GM18526 (cell line): ENCODE data around the gene PNPLA2.

Experiments
- POLR2A ChIP-seq: IDR thresholded peaks from 3 replicates; pipeline ENCODE4 v1.6.1; 2011; ENCODE audit not compliant: insufficient read length; ENCODE audit errors: extremely low read depth

PNPLA2 gene

DNA sequence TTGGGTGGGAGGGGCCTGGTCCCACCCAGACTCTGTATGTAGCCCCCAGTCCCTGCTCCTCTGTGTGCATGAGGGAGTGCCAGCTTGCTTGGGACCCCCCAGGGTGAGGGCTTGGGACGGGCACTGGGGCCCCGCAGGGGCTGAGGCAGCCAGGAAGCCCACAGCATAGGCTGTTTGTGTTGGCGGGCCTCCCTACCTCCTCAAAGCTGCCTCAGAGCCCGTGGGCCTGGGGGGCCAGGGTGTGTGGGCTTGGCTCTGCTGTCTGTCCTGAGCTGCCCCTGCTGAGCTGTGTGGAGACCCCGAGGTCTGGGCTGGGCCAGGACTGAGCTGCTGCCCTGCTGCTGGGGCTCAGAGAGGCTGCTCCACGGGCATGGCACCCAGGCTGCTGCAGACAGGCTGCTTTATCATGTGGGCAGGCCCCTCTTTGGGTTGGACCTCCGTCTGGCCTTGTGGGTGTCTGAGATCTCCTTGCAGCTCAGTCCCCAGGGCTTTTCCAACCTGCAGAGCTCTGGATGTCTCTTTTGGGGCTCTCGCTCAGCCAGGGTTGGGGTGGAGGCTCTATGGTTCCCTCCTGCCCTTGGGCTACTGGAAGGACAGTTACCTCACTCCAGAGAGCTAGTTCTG lies 27.3 kb downstream of the PNPLA2 start:
- no peak for TF ChIP-seq POLR2A

DNA sequence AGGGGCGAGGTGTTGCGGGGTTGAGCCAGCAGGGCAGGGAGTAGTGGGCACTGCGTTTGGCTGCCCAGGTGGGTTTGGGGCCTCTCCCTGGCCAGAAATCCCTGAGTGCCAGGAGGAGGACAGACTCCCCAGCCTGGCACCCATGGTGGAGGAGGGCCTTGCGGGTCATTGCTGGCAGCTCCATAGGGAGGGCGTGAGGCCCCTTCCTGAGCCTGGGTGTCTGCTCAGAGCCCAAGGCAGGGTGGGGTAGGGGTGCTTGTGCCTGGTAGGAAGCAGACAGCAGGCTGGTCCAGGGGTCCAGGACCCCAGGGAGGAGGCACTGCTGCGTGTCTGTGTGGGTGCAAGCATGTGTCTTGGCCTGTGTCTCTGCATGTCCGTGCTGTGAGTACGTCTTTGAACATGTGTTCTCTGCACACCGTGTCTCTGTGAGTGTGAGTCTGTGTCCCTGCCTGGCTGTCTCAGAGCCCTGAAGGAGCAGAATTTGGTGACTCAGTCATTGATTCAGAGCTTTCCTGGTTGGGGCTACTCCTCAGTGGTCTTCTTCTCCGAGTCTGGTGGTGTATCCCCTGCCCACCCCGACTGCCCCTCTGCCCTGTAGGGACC lies 27.9 kb downstream of the PNPLA2 start:
- no peak for TF ChIP-seq POLR2A

GRCh38 chr11:847876-848275 lies 29.2 kb downstream of the PNPLA2 start:
- TF ChIP-seq POLR2A, result no peak

GRCh38 chr11:848380-848931 lies 29.7 kb downstream of the PNPLA2 start:
- no peak for TF ChIP-seq POLR2A

DNA sequence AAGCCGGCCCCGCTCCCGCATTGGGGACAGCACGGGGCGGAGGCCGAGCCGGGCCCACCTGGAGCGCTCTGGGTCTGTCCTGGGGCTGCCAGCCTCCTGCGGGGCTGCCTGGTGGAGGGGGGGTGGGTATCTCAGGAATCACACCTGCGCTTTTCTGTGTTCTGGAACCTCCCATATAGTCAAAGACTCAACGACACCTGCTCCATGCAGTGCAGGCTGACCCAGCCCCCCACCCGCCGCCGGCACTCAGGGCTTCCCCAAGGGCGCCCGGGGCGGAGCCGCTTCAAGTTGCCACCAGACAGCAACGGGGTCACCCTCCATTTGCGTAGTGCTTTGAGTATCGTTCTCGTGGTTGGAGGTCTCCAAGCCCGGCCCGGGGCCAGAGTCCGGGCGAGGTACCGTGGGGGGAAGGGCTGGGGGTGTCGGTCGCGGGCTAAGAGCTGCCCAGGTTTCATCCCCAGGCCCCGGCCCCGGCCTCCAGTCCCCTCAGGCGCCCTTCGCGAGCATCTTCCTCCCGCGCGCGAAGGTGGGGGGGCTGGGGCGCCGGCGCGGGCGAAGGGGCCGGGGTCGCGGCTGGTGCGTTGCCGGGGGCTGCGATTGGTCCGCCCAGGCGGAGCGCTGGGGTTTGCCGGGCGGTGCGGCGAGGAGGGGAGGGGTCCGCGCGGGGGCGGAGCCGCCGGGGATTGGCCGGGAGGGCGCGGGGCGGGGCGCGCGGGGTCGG lies 30.6 kb downstream of the PNPLA2 start:
- TF ChIP-seq POLR2A, result no peak

DNA sequence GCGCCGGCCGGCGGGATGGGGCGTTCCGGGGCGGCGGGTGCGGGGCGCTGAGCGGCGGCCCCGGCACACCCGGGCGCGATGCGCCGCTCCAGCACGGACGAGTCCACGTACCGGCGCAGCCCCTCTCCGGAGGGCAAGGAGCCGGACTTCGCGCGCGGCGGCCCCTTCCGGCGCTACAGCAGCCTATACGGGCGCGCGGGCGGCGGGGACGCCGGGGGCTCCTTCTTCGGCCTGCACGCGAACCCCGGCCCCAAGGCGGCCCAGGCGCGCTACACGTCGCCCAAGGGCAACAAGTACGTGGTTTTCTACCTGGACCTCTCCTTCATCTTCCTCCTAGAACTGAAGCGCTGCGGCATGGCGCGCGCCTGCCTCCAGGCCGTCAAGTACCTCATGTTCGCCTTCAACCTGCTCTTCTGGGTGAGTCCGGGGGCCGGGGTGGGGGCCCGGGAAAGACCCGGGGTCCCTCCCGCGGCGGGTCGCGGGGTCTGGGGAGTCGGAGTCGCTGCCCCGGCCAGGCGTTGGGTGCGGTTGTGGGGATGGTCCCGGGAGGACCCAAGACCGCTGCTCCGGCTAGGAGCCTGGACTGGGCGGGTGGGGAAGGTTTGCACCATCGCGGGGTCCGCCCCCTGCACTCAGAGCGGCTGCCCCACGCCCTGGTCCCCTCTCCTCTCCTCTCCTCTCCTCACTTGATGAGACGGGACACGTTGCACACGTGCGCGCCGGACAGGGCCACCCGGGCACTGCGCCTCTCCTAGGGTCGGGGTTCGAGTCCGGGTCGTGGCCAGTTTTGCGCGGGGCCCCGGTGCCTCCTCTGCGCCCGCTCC lies 31.4 kb downstream of the PNPLA2 start:
- no peak for TF ChIP-seq POLR2A

- no peak for TF ChIP-seq POLR2A
These were observed 32.4 kb downstream of the PNPLA2 start for GRCh38 chr11:850775-851763.

- TF ChIP-seq POLR2A, result no peak
These were observed 34.0 kb downstream of the PNPLA2 start for GRCh38 chr11:852762-853161.

GRCh38 chr11:853682-854448 lies 35.2 kb downstream of the PNPLA2 start:
- no peak for TF ChIP-seq POLR2A

DNA sequence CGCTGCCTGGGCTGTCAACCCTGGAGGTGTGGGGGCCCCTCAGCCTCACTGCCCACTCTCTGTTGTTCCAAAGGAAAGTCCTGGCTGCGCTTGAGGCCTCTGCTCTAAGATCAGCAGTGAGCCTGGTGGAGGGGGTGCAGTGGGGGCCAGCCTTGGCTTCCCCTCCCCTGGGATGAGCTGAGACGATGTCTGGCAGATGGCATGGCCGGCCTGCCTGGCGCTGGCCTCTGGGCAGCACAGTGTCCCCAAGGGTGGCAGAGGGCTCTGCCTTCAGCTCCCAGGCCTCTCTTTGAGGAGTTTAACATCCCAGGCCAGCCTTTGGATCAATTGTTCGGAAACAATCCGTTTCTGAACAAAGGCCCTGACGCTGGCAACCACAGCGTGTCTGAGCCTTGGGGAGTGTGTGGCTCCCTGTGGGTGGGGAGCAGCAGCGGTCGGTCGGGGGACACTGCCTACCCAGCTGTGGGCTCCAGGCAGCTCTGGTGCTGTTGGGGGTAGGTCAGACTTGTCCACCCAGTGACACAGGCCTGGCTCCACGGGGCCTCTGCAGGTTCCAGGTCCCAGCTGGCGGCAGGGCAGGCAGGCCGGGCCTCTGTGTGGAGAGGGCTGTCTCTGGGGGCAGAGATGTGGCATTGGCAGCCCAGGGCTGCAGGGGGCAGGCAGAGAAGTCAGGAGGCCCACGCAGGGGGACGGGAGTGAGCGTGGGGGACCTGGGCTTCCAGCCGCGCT lies 36.1 kb downstream of the PNPLA2 start:
- TF ChIP-seq POLR2A, result no peak

DNA sequence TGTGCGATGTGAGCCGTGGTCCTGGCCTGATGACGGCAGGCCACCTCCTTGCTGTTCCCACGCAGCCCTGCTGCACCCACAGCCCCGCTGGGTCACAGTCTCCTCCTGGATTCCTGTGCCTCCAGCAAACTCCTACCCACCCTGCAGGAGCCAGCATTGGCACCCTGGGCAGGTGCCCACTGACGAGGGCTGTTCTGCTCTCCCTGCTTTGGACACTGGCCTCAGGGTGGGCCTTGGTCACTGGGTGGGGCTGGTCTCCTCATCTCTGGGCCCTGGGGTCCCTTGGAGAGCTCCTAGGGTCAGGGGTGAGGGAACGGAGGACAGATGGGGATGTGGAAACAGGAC lies 36.6 kb downstream of the PNPLA2 start:
- TF ChIP-seq POLR2A, result no peak

GRCh38 chr11:855796-856195 lies 37.1 kb downstream of the PNPLA2 start:
- no peak for TF ChIP-seq POLR2A

DNA sequence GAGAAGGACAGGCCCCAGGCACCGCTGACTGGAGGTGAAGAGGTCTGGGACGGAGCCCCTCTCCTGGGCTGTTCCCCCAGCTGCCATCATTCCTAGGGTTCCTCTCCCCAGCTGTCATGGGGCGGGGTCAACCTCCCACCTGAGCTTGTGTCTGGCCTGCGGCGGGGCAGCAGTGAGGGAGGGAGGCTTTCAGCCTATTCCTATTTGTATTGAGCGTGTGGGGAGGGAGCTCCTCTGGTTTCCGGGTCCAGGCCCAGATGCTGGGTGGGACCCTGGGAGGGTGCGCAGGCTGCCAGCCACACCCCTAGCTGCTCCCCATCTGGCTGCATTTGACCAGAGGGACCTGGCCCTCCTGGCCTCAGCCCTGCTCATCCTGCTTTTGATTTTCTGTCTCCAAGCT lies 37.7 kb downstream of the PNPLA2 start:
- no peak for TF ChIP-seq POLR2A
